ENCODE data around the gene HECW1. TPM values are rescaled to one million over a fixed set of nuclear protein-coding genes. Genes with fewer than 3 reads are reported as not detected.
A peak's percentile ranks its signal among the peaks of the same experiment; 100 is the strongest.
"Not testable (repeated sequence)": the region's sequence is repeated elsewhere in the genome, so short reads cannot be mapped to it uniquely, and the experiment has no call there.

Gene HECW1
- total RNA-seq, 1 donor from 2014 or later: 54.7 TPM

DNA sequence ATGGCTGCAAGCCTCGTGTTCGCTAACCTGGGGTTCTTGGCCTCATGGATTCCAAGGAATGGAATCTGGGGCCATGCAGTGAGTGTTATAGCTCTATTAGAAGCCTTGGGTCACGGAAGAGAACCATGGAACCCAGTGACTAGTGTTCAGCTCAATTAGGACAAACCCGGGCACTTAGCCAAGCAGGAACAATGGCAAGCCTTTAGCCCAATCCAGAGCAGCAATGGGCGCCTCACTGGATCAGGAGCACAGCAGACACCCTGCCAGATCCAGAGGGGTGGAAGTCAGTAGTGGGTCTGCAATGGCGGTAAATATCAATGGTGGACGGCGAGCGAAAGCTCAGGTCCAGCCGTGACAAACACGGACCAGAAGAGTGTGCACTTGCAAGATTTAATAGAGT, 98.1 kb downstream of the HECW1 start:
- DNase-seq: not testable (repeated sequence)

GRCh38 chr7:43211286-43211685, 98.8 kb downstream of the HECW1 start:
- no peak for DNase-seq

DNA sequence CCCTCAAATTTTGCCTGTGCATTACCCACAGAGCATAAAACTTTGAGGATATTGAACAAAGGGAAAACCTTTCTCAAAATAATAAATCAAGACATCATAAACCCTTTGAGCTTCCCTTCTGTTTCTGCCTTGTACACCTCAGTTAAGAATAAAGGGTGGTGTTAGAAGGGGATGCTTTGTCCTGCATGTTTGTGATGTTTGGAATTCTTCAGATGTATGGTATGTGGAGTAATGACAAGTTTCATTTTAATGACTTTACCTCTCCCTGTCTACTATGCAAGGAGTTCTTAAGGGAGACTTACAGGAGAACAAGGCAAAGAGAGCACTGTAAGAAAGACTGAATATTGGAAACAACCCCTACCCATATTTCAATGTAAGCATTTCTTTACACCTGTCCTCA, 99.2 kb downstream of the HECW1 start:
- DNase-seq: no peak

GRCh38 chr7:43212921-43213320, 100.5 kb downstream of the HECW1 start:
- DNase-seq: no peak

- DNase-seq: no peak
These were observed 102.6 kb downstream of the HECW1 start for GRCh38 chr7:43215061-43215460.

- DNase-seq: no peak
These were observed 104.6 kb downstream of the HECW1 start for GRCh38 chr7:43217055-43217454.

GRCh38 chr7:43218901-43219300, 106.5 kb downstream of the HECW1 start:
- not testable (repeated sequence) for DNase-seq

- no peak for DNase-seq
These were observed 107.8 kb downstream of the HECW1 start for GRCh38 chr7:43220250-43220649.

DNA sequence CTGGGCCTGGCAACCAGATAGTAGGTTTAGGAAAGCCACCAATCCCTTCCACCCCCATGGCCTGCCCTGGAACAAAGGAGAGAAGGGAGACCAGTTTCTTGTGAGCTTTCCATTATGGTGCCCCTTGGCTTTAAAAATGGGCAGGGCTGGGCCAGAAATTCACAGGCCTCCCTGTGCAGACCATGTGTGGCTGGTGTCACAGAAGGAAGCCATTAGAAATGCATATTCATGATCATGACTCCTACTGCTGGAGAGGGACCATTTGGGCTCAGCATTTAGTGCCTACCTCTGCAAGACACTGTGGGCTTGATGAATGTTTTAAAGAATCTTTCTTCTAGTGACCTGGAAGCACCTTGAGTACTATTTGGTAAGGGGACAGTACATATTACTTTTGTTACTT, 108.3 kb downstream of the HECW1 start:
- no peak for DNase-seq

GRCh38 chr7:43229801-43230200, 117.4 kb downstream of the HECW1 start:
- no peak for DNase-seq

GRCh38 chr7:43232366-43232765, 119.9 kb downstream of the HECW1 start:
- peak; percentile 43 for DNase-seq

DNA sequence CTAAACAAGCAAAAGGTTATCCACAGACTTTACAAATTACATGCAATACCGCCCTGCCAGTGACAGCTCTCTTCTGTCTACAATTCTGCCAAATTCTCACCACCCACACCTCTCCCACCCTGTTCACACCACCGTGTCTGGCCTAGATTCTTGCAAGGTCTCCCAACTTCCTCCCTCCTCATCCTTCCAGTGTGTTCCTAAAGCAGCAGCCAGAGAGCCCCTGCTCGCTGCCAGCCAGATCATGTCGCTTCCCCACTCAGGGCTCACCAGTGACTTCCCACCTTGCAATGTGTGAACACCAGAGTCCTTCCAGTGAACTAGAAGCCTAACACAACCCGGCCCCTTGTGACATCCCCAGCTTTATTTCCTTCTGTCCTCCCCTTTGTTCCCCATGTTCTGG, 121.6 kb downstream of the HECW1 start:
- DNase-seq: peak; percentile 57

GRCh38 chr7:43234968-43235367, 122.5 kb downstream of the HECW1 start:
- no peak for DNase-seq

- no peak for DNase-seq
These were observed 128.1 kb downstream of the HECW1 start for GRCh38 chr7:43240565-43240964.

- no peak for DNase-seq
These were observed 130.3 kb downstream of the HECW1 start for GRCh38 chr7:43242628-43243255.

GRCh38 chr7:43244232-43244631, 131.8 kb downstream of the HECW1 start:
- no peak for DNase-seq

DNA sequence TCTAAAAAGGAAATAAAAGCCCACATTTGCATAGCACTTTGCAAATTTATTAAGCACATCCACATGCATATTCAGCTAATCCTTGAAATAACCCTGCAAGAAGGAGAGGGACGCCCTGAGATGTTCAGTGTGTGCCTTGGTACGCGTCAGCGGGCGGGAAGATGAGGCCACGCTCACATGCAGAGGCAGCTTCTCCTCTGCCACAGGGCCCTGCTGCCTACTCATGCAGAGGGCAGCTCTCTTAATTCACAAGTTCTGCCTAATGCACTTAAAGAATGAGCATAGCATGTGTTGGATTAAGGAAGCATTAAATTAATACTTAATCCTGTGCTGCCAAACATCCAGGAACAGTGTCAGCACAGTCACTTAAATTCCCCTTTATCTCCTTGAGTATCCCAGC, 132.3 kb downstream of the HECW1 start:
- DNase-seq: no peak

GRCh38 chr7:43247757-43248156, 135.3 kb downstream of the HECW1 start:
- no peak for DNase-seq

GRCh38 chr7:43248553-43248952, 136.1 kb downstream of the HECW1 start:
- no peak for DNase-seq

DNA sequence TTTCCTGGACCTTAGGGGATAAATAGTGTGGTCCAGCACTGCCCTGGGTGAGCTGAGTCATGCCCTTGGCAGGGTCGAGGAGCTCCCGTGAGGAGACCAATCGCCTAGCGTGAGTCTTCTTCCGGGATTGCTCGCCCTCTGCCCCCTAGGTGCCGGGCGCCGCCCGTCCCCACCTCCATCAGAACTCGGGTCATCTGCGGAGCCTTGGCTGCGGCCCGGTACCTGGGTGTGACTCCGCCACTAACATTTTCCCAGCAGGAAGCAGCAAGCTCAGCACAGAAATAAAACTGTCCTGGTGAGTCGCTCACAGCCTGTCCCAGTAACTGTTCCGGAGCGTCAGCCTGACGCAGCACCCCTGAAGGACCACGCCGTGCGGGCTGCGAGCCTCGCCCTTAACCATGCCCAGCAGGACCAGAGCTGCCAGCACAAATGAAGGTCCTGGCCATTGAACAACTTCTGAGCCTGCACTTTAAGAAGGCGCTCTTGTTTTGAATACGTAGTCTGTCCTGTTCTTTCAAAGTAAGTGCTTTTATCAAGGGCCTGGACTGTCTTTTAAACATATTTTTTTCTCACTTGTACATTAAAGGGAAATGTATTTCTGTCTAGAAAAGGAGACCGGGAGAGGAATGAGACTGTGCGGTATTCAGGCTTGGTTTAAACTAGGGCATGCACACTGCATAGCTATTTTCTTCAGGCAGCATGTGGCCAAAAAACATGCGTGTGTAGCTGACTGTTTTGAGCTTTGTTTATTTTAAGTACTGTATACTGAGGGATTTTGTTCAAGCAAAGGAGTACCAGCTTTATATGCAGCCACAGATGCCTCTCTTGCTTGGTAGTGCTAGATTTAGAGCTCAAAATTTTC, 136.7 kb downstream of the HECW1 start:
- DNase-seq: peak; percentile 35

DNA sequence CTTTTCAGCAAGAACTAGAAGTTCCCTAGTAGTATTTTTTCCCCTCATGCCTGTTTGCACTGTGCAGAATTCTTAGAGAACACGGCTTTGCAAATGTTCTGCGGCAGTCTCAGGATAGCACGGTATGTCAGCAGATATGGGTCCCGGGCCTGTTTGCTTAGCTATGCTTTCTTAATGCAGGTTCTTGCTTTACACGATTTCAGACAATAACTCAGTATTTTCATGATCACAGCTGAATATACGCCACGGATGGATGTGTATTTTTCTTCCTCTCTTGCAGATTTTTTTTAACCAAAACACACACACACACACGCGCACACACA, 137.3 kb downstream of the HECW1 start:
- peak; percentile 33 for DNase-seq

DNA sequence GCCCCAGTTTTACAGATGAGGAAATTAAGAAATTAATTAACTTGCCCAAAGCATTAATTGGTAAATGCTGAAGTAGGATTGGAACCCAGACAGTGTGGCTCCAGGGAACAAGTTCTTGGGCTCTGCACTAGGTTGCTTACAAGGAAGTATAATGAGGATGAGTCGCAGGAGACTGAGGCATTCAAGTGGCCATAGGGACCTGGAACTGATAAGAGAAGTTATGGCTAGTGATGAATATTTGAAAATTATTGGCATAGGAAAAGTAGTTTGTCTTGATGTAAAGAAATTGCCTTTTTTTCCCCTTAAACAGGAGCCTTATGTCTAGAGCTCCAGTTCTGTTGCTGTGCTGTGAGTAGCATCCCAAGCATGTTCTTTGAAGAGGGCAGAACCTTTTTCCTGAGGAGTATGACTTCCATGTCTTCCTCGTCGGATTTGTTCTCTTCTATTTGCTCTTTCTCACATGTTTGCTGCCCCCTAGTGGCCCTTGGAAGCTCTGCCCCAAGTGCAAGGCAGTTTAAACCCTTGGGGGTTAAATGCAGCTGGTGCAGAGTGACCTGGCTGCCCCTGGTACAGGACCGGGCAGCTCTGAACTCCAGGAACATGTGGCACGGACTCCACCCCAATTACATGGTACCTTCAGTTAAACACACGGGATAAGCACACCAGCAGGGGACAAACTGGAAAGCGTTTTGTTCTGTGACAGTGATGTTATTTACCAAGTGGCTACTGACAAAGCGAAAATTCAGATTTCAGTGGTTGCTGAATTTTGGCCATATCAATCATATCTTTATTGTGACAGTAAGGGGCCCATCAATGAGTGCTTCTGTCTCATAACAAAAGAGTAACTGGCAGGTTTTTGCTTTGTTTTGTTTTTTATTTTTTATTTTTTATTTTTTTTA, 148.8 kb downstream of the HECW1 start:
- DNase-seq: peak; percentile 7

DNA sequence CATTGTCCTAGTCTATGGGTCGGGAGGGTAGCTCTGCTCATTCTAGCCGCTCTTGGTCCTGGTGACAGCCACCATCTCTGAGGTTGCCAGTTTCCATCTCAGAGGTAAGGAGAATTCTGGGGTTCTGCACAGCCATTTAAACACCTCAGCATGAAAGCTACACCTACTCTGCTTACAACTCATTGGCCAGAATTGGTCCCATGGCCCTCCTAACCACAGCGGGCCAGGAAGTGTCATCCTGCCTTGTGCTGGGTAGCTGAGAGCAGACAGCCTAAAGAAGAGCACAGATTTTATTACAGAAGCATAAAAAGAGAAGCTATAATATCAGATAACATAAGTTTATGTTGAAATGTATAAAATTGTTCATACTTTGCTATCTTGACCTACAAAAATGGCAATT, 152.7 kb downstream of the HECW1 start:
- no peak for DNase-seq
